Neutrophil (primary cell): ENCODE results near the gene PTX4.

ENCODE experiments used
- H3K27ac ChIP-seq: fragments of 200-600 bp; sonication (generic); 2 replicates; pipeline ENCODE4 v1.5.1; 2016; ENCODE audit warnings: mild to moderate bottlenecking, moderate library complexity
- H3K27me3 ChIP-seq: fragments of 200-600 bp; sonication (generic); 2 replicates; pipeline ENCODE4 v1.6.0; 2016; ENCODE audit warnings: mild to moderate bottlenecking
- H3K36me3 ChIP-seq: fragments of 200-600 bp; sonication (generic); 2 replicates; pipeline ENCODE4 v1.5.1; 2017
- H3K4me1 ChIP-seq, 2 experiments: fragments of 200-600 bp in 1 of 2; sonication (generic) in 1 of 2; 1 replicate in 1 of 2; 2 replicates in 1 of 2; pipeline versions ENCODE4 v1.5.1 to v1.6.1; 2013 to 2016; ENCODE audit warnings: low read depth in 1 of 2, low read length in 1 of 2, mild to moderate bottlenecking in 1 of 2, moderate library complexity in 1 of 2; ENCODE audit not compliant: control insufficient read depth in 1 of 2, insufficient read depth in 1 of 2
- H3K4me3 ChIP-seq, 2 experiments: fragments of 200-600 bp in 1 of 2; sonication (generic) in 1 of 2; 1 replicate in 1 of 2; 2 replicates in 1 of 2; pipeline ENCODE4 v1.5.1; 2013 to 2016; ENCODE audit warnings: low read depth in 1 of 2, low read length in 1 of 2, mild to moderate bottlenecking in 1 of 2, moderate library complexity in 1 of 2
- H3K9me3 ChIP-seq: fragments of 200-600 bp; sonication (generic); 2 replicates; pipeline ENCODE4 v1.5.1; 2016
- TF ChIP-seq, protein P1 (sequence below): fragments of 200-600 bp; sonication (generic); IDR thresholded peaks from 2 replicates; pipeline ENCODE4 v1.5.1; 2016; ENCODE audit warnings: antibody characterized with exemption

The PTX4 gene

GRCh38 chr16:1530883-1531637, 42.3 kb upstream of the PTX4 start:
- no peak overlapping the region for H3K27ac ChIP-seq
- H3K27me3 ChIP-seq, result peaks cover 60% of the 10 kb centered on the region
- H3K9me3 ChIP-seq, result no peaks in the 10 kb centered on the region
- no peak overlapping the region for H3K4me3 ChIP-seq
- TF ChIP-seq, protein P1, sequence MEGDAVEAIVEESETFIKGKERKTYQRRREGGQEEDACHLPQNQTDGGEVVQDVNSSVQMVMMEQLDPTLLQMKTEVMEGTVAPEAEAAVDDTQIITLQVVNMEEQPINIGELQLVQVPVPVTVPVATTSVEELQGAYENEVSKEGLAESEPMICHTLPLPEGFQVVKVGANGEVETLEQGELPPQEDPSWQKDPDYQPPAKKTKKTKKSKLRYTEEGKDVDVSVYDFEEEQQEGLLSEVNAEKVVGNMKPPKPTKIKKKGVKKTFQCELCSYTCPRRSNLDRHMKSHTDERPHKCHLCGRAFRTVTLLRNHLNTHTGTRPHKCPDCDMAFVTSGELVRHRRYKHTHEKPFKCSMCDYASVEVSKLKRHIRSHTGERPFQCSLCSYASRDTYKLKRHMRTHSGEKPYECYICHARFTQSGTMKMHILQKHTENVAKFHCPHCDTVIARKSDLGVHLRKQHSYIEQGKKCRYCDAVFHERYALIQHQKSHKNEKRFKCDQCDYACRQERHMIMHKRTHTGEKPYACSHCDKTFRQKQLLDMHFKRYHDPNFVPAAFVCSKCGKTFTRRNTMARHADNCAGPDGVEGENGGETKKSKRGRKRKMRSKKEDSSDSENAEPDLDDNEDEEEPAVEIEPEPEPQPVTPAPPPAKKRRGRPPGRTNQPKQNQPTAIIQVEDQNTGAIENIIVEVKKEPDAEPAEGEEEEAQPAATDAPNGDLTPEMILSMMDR, result no peak
- H3K4me1 ChIP-seq, result no peaks in the 10 kb centered on the region
- H3K36me3 ChIP-seq, result no peaks in the 10 kb centered on the region

DNA sequence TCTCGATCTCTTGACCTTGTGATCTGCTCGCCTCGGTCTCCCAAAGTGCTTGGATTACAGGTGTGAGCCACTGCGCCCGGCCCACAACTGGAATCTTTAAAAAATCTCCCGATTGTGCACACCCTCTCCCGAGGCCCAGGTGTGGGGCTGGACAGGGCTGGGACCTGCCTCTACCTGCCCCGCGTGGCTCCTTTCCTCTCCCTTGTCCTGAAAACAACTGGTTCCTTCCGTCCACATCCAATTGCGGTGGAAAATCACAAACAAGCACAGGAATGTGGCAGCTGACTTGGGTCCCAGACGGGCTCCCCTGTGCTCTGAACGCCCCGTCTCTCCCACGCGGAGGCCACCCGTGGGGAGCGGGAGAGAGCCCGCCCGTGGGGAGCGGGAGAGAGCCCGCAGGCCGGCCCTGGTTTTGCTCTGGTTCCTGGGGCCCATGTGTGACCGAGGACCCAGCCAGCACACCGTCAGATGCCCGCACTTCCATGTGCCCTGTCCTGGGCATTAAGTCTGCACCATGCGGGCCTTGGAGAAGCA, 41.7 kb upstream of the PTX4 start:
- Histone ChIP-seq H3K4me3 (no peak overlapping the region), H3K27ac (no peak overlapping the region), H3K9me3 (no peaks in the 10 kb centered on the region), H3K36me3 (no peaks in the 10 kb centered on the region), H3K4me1 (no peaks in the 10 kb centered on the region), H3K27me3 (peaks cover 54% of the 10 kb centered on the region)
- TF ChIP-seq, protein P1, result no peak

GRCh38 chr16:1528921-1529537, 40.3 kb upstream of the PTX4 start:
- H3K27ac ChIP-seq, result no peak overlapping the region

GRCh38 chr16:1527836-1528811, 39.4 kb upstream of the PTX4 start:
- no peaks in the 10 kb centered on the region for H3K9me3 ChIP-seq
- no peak overlapping the region for H3K27ac ChIP-seq
- H3K4me3 ChIP-seq, result no peak overlapping the region
- H3K36me3 ChIP-seq, result no peaks in the 10 kb centered on the region
- H3K4me1 ChIP-seq, result no peaks in the 10 kb centered on the region
- TF ChIP-seq, protein P1, result no peak
- peaks cover 31% of the 10 kb centered on the region for H3K27me3 ChIP-seq

More at GRCh38 chr16:1528921-1529537, 40.3 kb upstream of the PTX4 start:
- Histone ChIP-seq H3K9me3 (no peaks in the 10 kb centered on the region), H3K4me3 (no peak overlapping the region), H3K4me1 (no peaks in the 10 kb centered on the region), H3K27me3 (peaks cover 40% of the 10 kb centered on the region), H3K36me3 (no peaks in the 10 kb centered on the region)
- TF ChIP-seq, protein P1, result no peak
